IMR-90 (cell line): ENCODE data around the gene TMEM121B. TPM values are rescaled to one million over a fixed set of nuclear protein-coding genes. Genes with fewer than 3 reads are reported as not detected.

Experiments
- ATAC-seq: fragments of 200-7000 bp; cut with Tn5 transposase; 2 replicates; pipeline ENCODE4 v1.9.1; 2020; ENCODE audit warnings: low read depth, mild to moderate bottlenecking, moderate library complexity
- BruUV-seq: library from RNA; stranded (reverse); fragments of 400-500 nt; replicated peaks from 2 replicates; lab custom pipeline; 2021; lab: Mats Ljungman, UMichigan
- CTCF ChIA-PET: fragments of 300-600 bp; formaldehyde crosslinking; extraction: SDS; loops from one replicate; lab custom pipeline; 2021; ENCODE audit warnings: antibody characterized with exemption; lab: Yijun Ruan, JAX
- POLR2A ChIA-PET: fragments of 300-600 bp; sonication (Branson Sonifier 250); formaldehyde crosslinking; loops from one replicate; lab custom pipeline; 2022; ENCODE audit warnings: antibody characterized with exemption; ENCODE audit not compliant: unreplicated experiment; lab: Charles Lee
- DNase-seq: peaks from one replicate; pipeline ENCODE4 v3.0.0; 2013
- H2AFZ ChIP-seq: replicated peaks from 2 replicates; pipeline ENCODE3; 2013; ENCODE audit warnings: low read length, mild to moderate bottlenecking; ENCODE audit not compliant: poor library complexity
- H2AK5ac ChIP-seq: 2 replicates; pipeline ENCODE4 v1.6.1; 2013; ENCODE audit warnings: low read depth, low read length, inconsistent platforms
- H2AK9ac ChIP-seq: replicated peaks from 2 replicates; pipeline ENCODE3; 2013; ENCODE audit warnings: mild to moderate bottlenecking, low read depth, low read length, moderate library complexity; ENCODE audit not compliant: poor library complexity
- H2BK120ac ChIP-seq: 2 replicates; pipeline ENCODE4 v1.6.1; 2013; ENCODE audit warnings: low read depth, low read length, inconsistent platforms
- H2BK15ac ChIP-seq: 3 replicates; pipeline ENCODE4 v1.6.1; 2013; ENCODE audit warnings: low read depth, low read length, inconsistent platforms
- H2BK20ac ChIP-seq: 2 replicates; pipeline ENCODE4 v1.6.1; 2013; ENCODE audit warnings: low read depth, mild to moderate bottlenecking, inconsistent platforms, low read length, moderate library complexity
- H2BK5ac ChIP-seq: 2 replicates; pipeline ENCODE4 v1.6.1; 2013; ENCODE audit warnings: mild to moderate bottlenecking, low read depth, low read length, inconsistent platforms; ENCODE audit not compliant: poor library complexity, severe bottlenecking
- H3K14ac ChIP-seq: replicated peaks from 2 replicates; pipeline ENCODE4 v1.6.1; 2013; ENCODE audit warnings: low read depth, low read length, inconsistent platforms
- H3K18ac ChIP-seq: 2 replicates; pipeline ENCODE4 v1.6.1; 2013; ENCODE audit warnings: low read depth, low read length, control low read depth
- H3K23ac ChIP-seq: 2 replicates; pipeline ENCODE4 v1.6.1; 2013; ENCODE audit warnings: low read depth, low read length, inconsistent platforms
- H3K27ac ChIP-seq: 2 replicates; pipeline ENCODE4 v1.5.1; 2013; ENCODE audit warnings: mild to moderate bottlenecking, control low read depth, low read length; ENCODE audit not compliant: insufficient read depth
- H3K27me3 ChIP-seq: 2 replicates; pipeline ENCODE4 v1.6.1; 2013; ENCODE audit warnings: low read length; ENCODE audit not compliant: control insufficient read depth, insufficient read depth
- H3K36me3 ChIP-seq: 2 replicates; pipeline ENCODE4 v1.6.1; 2013; ENCODE audit warnings: low read length, mixed read lengths; ENCODE audit not compliant: control insufficient read depth, insufficient read depth
- H3K4ac ChIP-seq: 2 replicates; pipeline ENCODE4 v1.6.1; 2013; ENCODE audit warnings: low read depth, low read length, inconsistent platforms
- H3K4me1 ChIP-seq: 2 replicates; pipeline ENCODE4 v1.6.1; 2013; ENCODE audit warnings: low read length, mixed read lengths; ENCODE audit not compliant: control insufficient read depth, insufficient read depth
- H3K4me2 ChIP-seq: 2 replicates; pipeline ENCODE4 v1.6.1; 2013; ENCODE audit warnings: low read depth, mild to moderate bottlenecking, control low read depth, low read length, moderate library complexity
- H3K4me3 ChIP-seq: 2 replicates; pipeline ENCODE4 v1.5.1; 2013; ENCODE audit warnings: low read depth, mild to moderate bottlenecking, control low read depth, low read length, moderate library complexity; ENCODE audit not compliant: insufficient read depth
- H3K56ac ChIP-seq: 2 replicates; pipeline ENCODE4 v1.6.1; 2013; ENCODE audit warnings: low read length, inconsistent platforms; ENCODE audit not compliant: insufficient read depth; ENCODE audit errors: extremely low read depth
- H3K79me1 ChIP-seq, 2 experiments: 2 replicates each; pipeline ENCODE4 v1.6.1; 2013; ENCODE audit warnings: low read length in 2 of 2, inconsistent platforms in 1 of 2, low read depth in 1 of 2
- H3K9ac ChIP-seq: 2 replicates; pipeline ENCODE4 v1.6.1; 2013; ENCODE audit warnings: low read depth, low read length, control low read depth
- H3K9me1 ChIP-seq: 2 replicates; pipeline ENCODE4 v1.6.1; 2013; ENCODE audit warnings: low read length, inconsistent platforms; ENCODE audit not compliant: insufficient read depth
- H3K9me3 ChIP-seq: 2 replicates; pipeline ENCODE4 v1.6.1; 2013; ENCODE audit warnings: low read length; ENCODE audit not compliant: control insufficient read depth, insufficient read depth
- H4K20me1 ChIP-seq: 2 replicates; pipeline ENCODE4 v1.6.1; 2013; ENCODE audit warnings: low read length, inconsistent platforms; ENCODE audit not compliant: insufficient read depth
- H4K5ac ChIP-seq: 2 replicates; pipeline ENCODE4 v1.6.1; 2013; ENCODE audit warnings: mild to moderate bottlenecking, low read depth, low read length, control low read depth
- H4K8ac ChIP-seq, 2 experiments: 2 replicates each; pipeline ENCODE4 v1.6.1; 2013; ENCODE audit warnings: low read depth in 2 of 2, low read length in 2 of 2, control low read depth in 1 of 2, inconsistent platforms in 1 of 2
- H4K91ac ChIP-seq: 2 replicates; pipeline ENCODE4 v1.6.1; 2013; ENCODE audit warnings: low read depth, low read length, inconsistent platforms; ENCODE audit not compliant: insufficient read depth
- MAZ ChIP-seq: IDR thresholded peaks from 2 replicates; pipeline ENCODE4 v1.6.1; 2012; ENCODE audit warnings: low read depth, mild to moderate bottlenecking, low read length, improper control_type of control experiment, moderate library complexity, borderline replicate concordance
- WGBS, 2 experiments: methylation state at CpG; one replicate each; pipeline versions ENCODE4 v1.1.5 to v1.1.7; 2013; ENCODE audit warnings: missing lambda C conversion rate in 2 of 2; ENCODE audit not compliant: insufficient read length in 1 of 2; ENCODE audit errors: extremely low coverage in 2 of 2; 5-methylcytosine and 5-hydroxymethylcytosine counted together
- dilution Hi-C: fragments of 300-500 bp; cut with HindIII; formaldehyde crosslinking; loops from one replicate; pipeline ENCODE4 v1.14.3; 2018; ENCODE audit warnings: low sequenced_read_pairs; ENCODE audit not compliant: unreplicated experiment
- in situ Hi-C: fragments of 300-500 bp; cut with MboI; formaldehyde crosslinking; loops from 3 replicates; pipeline ENCODE4 v1.14.3; 2019; ENCODE audit warnings: low sequenced_read_pairs, inconsistent platforms, mixed read lengths
- intact Hi-C: fragments of 100-400 bp; cut with micrococcal nuclease; formaldehyde crosslinking; loops from 2 replicates; pipeline ENCODE4 v1.10.0; 2022
- polyA plus RNA-seq, 3 experiments: library from polyadenylated mRNA; depleted of rRNA; stranded (reverse); fragments of >200 nt; gene quantifications; 2 replicates each; pipeline ENCODE4 v1.2.3, GENCODE V29; 2012; ENCODE audit warnings: low replicate concordance in 1 of 3
- total RNA-seq: library from RNA; depleted of rRNA; stranded (reverse); fragments of >200 nt; gene quantifications from 2 replicates; pipeline ENCODE4 v1.2.3, GENCODE V29; 2012

The TMEM121B gene
- total and polyA plus RNA-seq, 2 of the 4 experiments (the other 2 are of a cell fraction) = under 0.01 to 0.29 TPM

GRCh38 chr22:17118342-17118741 is 2.8 kb downstream of the TMEM121B start:
- TF ChIP-seq MAZ = no peak
- no peaks in the 10 kb centered on the region for H3K36me3 ChIP-seq
- in situ Hi-C loops (no loop called here), intact Hi-C loops (no loop called here), dilution Hi-C loops (no loop called here)
- no peak overlapping the region for H2AFZ ChIP-seq
- H4K8ac ChIP-seq = no peak overlapping the region
- H3K9me1 ChIP-seq = no peaks in the 10 kb centered on the region
- no peaks in the 10 kb centered on the region for H3K79me1 ChIP-seq
- ATAC-seq (no peak), DNase-seq (no peak)
- H3K9me3 ChIP-seq = no peaks in the 10 kb centered on the region
- no peak overlapping the region for H3K4ac ChIP-seq
- H3K4me3 ChIP-seq = no peak overlapping the region
- H2AK5ac ChIP-seq = no peak overlapping the region
- H2BK5ac ChIP-seq = no peak overlapping the region
- no TSS peak for BruUV-seq
- CTCF ChIA-PET = no interaction called here
- 80% methylated on average over 1 of the region's 4 CpGs; no CpG with 5 or more reads in 1 of the 2 experiments for WGBS, 2 experiments
- no peak overlapping the region for H3K23ac ChIP-seq
- no peak overlapping the region for H4K5ac ChIP-seq
- no peak overlapping the region for H3K27ac ChIP-seq
- no peak overlapping the region for H2BK20ac ChIP-seq
- no peak overlapping the region for H2BK120ac ChIP-seq
- peaks cover 29% of the 10 kb centered on the region for H3K27me3 ChIP-seq
- H3K4me1 ChIP-seq = no peaks in the 10 kb centered on the region
- H2BK15ac ChIP-seq = no peak overlapping the region
- H3K56ac ChIP-seq = no peak overlapping the region
- POLR2A ChIA-PET = no interaction called here
- no peak overlapping the region for H3K4me2 ChIP-seq
- no peak overlapping the region for H3K18ac ChIP-seq
- H4K91ac ChIP-seq = no peak overlapping the region
- no peaks in the 10 kb centered on the region for H4K20me1 ChIP-seq
- H3K9ac ChIP-seq = no peak overlapping the region
- H2AK9ac ChIP-seq = no peak overlapping the region
- H3K14ac ChIP-seq = no peak overlapping the region
